Inflammatory macrophage treated with lipopolysaccharide for 4 hours (primary cell): ENCODE results near the gene MEGF6.

Source experiments
- DNase-seq: peaks from one replicate; pipeline ENCODE4 v3.0.0-alpha.2; 2020

The MEGF6 gene

DNA sequence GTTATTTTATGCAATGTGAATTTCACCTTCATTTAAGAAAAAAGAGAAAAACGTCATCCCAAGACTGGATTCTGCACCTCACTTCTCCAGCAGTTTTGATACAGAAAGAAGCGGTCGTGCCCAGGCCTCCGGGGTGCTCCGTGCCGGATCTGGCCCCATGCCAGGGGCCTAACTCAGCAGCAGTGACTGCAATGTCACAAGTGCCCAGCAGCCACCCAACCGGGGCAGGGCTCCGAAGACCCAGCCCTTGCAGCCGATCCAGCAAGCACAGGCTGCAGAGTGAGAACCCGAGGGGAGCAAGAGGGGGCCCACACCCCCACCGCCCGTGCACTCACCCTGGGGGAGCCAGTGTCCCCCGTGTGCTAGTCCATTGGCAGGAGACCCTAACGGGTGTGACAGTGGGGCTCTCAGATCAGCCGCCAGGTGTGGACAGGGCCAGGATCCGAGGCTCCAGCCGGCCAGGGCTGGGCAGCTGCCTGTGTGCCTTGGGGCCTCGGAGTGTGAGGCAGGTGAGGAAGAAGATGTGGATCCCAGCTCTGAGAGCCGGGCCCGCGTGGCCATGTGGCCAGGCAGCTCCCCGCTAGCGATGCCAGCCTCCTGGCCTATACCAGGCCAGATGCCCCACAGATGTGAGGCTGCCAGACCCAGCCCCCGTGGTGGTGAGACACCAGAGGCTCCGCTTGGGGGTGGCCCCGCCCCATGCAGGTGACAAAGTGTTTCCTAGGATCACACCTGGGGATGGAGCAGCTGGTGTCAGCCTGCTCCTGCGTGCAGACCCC, 60.6 kb downstream of the MEGF6 start:
- DNase-seq: no peak

DNA sequence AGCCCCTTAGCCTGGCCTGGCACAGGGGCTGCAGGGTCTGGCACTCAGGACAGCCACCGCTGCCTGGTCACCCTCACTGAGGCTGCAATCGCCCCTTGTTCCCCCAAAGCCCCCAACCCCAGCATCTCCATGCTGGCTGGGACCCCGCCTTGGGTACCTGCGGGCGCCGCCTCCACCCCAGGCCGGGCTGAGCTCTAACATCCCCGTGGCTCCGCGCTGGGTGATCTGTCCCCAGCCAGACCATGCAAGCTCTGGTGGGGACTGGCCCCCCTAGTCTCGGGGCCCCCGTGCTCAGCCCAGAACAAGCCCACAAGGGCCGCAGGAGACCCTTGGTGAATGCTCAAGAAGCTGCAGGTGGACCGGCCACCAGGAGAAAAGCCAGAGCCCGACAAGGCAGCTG, 62.4 kb downstream of the MEGF6 start:
- DNase-seq: no peak

DNA sequence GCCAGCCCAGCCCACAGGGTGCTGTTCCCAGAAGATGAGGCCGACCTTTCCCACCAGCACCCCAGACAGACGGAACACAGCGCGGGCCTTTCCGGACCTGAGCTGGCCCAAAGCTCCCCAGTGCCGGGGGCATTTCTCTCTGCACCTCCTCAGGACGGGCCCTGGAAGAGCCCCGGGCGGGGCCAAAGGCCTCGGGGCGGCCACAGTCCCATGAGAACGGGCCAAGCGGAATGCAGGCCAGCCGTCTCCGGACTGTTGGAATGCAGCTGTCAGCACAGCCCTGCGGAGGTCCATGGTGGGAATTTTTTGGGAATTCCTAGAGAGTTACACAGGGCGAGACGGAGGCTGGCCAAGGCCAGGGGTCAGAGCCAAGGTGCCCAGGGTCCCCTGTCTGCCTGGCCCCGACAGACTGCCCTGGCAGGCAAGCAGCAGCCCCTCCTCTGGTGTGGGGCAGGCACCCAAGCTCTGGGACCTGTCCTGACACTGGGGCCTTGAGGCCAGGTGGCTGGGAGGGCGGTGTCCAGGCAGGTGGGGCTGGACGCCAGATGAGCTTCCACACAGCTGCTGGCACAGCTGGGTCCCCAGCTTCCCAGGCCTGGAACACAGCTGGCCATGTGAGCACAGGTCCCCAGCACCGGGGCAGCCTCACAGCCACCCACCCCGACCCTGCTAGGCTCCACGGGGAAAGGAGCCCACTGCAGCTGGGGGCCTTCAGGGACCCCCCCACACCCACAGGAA, 63.0 kb downstream of the MEGF6 start:
- no peak for DNase-seq

DNA sequence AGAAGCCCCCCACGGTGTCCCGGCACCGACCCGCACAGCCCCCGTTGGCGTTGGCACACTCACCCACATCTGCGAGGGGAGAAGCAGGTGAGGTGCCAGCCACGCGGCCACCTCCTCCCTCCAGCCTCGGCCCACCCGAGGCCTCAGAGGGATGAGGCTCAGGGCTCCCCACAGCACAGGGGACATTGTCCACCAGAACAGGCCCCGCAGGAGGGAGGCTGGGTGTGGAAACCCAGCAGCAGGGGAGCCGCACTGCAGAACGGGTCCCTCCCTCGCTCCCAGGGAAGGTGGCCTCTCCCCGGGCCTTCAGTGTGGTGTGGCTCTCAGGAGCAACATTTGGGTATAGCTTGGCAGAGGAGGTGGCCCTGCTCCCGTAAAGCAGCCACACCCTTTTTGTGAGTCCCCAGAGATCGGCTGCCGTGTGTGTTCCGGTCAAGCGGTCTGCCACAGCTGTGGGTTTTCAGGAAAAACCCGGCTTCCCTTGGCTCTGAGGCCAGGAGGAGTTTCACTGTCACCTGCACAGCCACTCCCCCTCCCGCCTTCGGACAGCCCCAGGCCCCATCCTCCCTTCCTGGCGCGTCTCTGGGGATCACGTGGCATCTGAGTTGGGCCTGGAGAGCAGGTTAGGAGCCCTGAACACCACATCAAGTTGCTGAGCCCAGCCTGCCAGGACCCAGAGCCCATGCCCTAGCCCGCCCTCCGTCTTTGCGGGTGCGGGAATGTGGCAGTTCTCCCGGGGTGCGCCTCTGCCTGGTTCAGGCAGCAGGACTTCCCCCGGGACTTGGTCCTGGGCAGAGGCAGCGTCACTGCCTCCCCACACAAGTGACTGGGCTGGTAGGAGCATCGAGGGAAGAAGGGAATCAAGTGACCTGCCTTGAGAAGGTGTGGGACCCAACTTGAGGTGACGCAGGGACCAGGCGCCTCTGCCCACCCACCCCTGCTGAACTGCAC, 64.0 kb downstream of the MEGF6 start:
- DNase-seq: no peak

DNA sequence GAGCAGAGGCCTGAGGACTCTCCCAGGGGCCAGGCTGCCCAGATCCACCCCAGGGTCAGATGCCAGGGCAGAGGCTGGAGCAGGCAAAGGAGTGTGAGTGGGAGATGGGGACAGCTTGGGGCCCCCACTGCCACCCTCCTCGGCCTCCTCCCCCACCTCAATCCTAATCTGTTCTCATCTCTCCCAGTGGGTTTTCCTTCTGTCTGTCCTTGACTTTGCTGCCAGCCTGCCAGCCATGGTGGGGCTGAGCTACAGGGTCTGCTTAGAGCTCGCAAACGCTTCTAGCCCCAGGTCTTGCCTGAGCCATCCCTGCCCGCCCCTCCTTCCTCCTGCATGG, 65.3 kb downstream of the MEGF6 start:
- no peak for DNase-seq

DNA sequence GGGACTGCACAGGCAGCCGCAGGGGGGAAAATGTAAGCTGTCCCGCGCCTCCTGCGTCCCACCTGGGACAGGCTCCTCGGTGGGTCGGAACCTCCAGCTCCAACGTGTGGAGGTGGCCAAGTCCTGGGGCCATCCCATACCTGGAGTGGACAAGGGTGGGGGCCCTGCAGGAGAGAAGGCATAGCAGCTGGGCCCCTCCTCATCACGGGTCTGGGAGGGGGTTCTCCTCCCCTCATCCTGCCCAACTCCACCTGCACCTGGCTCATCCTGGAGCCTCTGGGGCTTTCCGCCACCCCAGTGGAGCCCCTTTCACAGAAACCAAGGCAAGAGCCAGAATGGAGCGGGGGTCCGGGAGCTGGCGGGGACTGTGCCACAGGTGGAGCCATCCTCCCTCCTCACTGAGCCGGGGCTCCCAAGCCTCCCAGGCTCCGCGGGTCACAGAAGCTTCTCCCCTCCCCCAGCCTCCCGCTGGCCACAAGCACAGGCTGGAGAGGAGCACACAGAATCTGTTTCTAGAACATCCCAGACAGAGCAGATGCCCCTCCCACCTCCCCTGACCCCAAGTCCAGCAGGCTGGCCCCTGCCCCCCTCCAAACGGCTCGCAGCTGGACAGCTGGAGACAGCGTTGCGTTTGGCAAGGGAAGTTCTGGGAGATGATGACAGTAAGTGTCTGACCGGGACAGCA, 65.8 kb downstream of the MEGF6 start:
- no peak for DNase-seq

DNA sequence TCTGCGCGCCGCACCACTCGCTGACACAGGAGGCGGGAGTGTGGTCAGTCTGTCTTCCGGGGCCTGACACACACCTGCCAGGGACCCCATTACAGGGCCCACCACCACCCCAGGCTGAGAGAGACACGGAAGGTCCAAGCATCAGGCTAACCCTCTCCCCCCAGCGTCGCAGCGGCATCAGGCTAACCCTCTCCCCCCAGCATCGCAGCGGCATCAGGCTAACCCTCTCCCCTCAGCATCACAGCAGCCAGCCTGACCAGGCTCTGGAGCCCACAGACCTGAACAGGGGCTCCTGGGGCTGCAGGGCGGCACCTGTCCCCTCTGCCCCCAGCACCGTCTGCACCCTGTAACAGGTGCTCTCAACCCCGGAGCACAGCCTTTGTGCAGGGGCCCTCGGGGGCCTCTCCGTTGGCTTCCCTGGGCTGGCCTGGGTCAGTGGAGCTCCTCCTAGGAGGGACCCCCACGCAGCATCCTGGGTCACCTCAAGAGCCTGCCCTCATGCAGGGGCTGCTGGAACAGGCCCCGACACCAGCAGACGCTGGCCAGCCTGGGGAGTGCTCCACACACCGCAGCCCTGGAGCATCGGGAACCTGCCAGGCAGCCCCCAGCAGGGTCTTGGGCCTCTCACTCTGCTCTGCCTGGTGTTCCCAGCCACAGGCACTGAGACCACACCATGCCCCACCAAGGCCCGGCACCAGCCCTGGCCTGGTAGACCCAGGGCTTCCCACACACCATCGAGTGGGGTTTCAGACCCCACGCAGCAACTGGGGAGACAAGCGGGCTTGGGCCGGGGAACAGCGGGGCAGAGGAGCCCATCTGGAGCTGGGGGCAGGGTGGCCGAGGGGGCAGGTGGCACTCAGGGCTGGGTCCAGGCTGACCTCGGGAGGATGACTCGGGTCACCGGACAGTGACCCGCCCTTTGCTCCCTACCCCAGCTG, 67.0 kb downstream of the MEGF6 start:
- no peak for DNase-seq

DNA sequence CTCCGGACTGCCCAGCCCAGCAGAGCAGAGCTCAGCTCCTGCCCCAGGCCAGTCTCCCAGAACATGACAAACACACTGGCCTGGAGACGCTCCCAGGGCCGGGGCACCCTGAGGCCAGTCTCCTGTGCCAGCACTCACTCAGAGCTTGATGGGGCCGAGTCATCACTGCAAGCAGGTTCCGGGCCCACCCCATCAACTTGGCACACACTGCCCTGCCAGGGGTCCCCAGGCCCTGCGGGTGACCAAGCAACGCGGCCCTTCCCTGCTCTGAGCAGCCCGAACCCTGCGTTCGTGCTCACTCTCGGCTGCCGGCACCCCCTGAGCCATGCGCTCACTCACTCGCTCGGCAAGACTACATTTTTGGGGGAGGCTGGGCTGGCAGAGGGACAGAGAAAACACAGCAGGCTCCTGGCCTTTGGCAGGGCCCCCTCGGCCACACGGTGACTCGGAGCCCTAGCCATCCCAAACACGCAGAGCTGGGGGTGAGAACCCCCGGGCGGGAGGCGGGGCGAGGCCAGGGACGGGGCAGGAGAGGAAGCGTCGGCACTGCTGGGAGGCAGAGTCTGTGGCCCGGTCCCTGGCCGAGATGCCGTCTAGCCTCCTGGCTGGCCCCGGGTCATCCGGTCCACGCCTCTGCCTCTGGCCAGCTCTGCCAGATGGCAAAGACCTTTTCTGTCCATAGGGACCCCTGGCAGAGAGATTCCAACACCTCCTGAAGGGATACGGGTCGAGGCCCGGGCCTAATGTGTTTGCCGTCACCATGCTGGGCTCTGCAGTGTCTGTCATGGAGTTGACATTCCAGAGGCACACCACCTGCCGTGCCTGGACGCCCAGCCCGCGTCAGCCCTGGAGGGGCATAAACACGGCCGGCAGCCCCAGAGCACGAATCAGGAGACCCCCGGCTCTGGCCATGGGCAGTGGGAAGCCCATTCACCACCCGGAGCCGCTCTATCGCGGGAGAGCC, 68.0 kb downstream of the MEGF6 start:
- DNase-seq: no peak

DNA sequence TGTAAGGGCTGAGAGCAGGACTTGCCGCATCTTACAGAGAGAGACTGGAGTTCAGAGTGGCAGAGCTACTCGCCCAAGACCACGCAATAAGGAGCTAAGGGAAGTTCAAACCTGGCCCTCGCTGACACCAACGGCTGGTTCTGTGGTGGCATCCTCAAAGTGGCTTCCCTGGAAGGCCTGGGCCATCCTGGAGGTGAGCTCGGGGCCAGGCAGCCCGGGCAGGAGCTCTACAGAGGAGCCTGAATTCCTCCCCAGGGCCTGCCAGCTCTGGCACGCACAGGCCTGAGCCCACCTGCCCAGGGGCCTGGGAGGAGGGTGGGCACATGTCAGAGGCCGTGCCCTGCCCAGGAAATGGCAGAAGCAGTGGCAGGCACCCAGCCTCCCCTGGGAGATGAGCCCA, 68.6 kb downstream of the MEGF6 start:
- DNase-seq: no peak

DNA sequence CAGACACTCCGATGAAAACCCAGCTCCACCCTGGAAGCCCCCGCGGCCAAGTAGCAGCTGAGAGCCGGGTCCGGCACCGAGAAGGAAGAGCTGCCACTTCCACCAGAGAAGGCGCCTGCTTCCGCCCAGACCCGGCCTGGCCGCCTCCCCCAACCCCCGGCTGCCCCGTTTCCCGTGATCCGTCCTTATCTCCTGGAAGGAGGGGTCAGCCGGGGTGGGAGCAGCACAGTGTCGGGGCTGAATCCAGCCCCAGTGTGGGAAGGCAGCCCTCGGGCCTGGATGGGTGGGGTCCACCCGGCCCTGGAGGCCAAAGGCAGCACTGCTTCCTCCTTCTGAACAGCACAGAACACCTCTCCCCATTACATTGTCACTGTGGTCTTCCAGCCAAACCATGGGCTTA, 69.4 kb downstream of the MEGF6 start:
- no peak for DNase-seq

DNA sequence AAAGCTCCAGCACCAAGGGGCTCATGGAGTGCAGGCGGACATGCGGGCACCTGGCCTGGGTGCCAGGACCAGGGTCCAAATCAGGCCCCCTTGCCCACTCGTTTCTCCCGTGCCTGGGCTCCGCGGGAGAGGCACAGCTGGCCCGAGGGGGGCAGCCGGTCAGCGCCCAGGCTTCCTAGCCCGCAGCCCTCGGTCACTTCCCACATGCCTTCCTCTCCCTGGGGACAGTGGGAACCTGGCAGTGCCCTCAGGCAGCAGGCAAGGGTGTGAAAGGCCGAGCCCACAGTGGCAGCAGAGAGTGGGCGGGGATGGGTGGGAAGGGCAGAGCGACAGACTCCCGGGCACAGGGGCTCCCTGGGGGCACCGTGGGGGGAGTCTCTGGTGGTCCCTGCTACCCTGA, 69.8 kb downstream of the MEGF6 start:
- DNase-seq: no peak

DNA sequence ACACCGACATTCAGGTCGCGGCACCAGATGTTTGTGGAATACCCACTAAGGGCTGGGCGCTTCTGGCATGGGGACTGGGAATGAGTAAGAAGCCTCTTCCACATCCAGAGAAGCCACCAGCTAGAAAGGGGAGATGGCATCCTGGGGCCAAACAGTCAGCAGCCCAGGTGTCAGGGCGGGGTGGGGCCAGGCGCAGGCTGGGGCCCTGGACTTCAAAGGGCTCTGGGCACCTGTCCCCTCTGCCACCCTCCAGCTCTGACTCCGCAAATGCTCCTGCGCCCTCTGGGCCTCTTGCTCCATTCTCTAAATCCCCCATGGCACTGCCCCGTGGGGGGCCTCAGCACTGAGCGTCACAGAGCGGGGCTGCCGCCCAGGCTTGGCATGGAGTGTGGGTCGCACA, 70.4 kb downstream of the MEGF6 start:
- no peak for DNase-seq

DNA sequence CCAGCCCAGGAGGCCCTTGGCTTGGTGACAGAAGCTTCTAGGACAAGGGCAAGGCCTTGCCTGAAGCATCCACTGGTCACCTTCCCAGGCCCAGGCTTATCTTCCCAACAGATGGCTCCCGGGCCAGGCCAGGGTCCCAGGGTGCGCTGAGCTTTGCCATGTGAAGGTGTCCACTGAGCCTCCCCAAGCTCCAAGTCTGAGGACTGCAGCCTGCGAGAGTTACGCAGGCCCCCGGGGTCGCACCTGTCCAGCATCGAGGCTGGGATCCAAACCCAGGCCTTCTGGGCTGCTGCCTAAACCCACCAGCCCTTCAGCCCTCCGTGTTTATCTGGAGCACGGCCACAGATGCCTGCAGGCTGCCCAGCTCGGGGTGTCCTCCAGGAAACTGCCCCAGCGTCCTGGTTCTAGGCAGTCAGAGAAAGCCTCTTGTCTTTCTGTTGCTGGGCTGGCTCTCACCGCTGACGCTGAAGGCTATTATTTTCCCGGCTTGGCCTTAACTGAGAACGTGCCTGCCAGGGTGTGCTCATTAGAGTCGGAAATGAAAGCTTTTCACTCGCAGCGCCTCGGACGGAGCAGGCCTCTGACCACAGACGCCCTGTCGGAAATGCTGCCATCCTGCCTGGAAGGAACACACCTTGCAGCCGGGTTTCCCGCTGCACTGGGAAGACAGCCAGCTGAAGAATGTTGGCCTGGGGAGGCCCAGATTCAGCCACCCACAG, 71.4 kb downstream of the MEGF6 start:
- no peak for DNase-seq

DNA sequence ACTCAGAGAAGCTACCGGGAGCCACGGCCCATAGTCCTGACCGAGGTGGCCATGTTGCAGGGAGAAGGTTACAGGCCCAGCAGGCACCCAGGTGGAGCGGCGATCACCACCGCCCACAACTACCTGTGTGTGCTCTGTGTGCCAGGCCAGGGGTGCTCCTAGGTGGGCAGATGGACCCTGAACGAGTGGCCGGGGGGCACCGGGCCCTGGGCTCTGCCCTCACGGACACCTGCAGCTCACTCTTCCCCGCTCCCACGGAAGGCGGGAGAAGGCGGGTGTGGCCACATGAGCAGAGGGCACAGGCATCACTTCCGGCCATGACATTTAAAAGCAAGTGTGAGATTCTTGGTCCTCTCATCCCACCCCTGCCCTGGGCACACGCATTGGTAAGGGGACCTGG, 73.9 kb downstream of the MEGF6 start:
- no peak for DNase-seq

DNA sequence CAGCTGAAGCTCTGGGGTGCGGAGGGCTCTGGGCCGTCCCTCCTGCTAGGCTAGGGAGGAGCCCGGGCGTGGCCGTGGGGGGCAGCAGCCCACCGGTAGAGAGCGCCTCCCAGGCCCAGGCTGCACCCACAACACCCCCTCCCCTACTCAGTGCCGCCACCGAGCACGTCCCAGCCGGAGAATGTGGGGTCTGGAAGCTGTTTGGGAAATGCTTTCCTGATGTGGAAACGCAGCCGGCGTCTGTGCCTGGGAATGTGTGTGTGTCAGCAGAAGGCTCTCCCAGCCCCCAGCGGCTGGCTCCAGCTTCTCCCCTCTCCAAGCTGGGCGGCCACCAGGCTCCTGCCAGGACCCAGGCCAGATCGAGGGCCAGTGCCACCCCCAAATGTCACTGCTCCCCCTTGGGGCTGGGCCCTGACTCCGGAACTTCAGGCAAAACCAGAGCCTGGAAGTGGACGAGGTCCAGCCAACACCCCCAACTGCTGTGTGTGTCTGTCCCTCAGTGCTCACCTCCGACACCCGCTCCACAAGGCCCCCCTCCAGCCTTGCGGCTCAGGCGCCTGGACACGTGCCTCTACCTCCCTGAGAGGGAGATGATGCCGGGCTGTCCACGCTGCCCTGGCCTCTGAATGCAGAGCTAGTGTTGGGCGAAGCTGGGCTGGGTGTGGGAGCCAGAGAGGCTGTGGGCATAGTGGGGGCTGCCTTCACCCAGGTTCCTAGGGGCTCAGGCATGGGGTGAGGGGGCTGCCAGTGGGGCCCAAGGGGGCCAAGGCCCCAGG, 74.7 kb downstream of the MEGF6 start:
- DNase-seq: no peak

DNA sequence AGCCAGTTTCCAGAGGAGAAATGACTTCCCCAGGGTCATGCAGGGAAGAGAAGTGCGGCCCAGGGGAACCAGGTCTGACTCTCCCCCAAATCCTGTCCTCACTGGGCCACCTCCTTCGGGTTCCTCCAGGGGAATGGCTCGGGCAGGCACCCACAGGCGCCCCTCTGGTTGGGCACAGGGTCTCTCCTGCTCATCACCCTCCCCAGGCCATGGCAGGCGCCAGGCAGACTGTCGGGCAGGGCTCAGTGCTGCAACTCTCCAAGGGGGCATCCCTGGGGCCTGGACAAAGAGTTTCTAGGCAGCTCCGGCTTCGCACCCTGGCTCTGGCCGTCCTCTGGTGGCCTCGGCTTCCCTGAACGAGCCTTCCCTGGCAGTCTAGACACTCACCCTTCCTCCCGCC, 75.6 kb downstream of the MEGF6 start:
- no peak for DNase-seq

DNA sequence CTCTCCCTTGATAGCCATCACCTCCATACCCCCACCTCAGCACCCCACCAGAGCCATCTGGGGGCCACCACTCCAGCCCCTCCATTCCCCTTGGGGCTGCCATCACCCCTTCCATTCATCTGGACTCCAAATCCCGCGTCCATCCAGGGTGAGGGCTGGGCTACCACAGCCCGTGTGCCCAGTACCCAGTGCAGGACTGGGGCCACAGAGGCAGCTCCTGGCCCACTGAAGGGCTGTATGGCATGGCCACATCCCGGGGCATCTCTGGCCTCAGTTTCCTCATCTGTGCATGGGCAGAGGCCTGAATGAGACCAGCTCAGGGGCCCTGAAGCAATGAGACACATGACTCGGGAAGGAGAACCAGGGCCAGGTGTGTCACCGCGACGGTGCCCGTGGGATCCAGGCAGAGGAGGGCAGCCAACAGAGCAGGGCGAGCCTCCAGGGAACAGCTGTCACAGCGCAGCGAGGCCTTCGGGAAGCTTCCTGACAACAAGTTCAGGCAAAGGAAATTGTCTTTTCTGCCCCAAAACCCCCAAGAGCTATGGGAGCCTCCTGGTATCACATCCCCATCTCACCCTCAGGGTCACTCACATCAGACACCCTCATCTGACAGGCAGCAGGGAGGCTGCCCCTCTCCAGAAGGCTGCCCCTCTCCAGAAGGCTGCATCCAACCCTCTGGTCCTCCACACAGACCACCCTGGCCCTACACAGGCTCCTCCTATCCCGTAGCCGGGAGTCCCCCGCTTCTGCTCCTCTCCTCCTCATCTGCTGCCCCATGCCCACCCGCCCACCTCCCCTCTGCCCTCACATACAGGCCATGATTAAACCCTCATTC, 76.3 kb downstream of the MEGF6 start:
- DNase-seq: no peak
